NCI-H2107 (cell line): Measurements from ENCODE around the gene DCAF8.

Source experiments
- DNase-seq: peaks from one replicate; lab custom pipeline; 2025; lab: John Stamatoyannopoulos, UW

DCAF8 gene

DNA sequence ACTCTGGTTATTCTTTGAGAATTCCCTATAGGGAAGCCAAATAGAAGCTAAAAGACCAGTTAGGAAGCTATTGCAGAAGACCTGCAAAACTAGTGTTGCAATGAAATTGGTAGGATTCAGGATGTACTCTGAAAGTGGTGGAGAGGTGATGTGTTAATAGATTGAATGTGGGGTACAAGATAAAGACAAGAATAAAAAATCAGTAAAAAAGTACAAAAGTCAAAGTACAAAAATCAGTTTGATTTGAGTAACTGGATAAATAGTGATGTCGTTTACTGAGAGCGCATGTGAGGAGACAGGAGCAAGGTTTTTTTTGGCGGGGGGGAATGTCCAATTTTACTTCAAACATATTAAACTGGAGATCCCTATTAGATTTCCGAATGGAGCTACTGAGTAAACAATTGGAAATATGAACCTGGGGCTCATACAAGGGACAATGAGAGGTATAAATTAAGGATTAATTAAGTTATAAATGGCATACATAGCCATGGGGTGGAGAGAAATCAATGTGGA lies 2.5 kb upstream of the DCAF8 start:
- no peak for DNase-seq

DNA sequence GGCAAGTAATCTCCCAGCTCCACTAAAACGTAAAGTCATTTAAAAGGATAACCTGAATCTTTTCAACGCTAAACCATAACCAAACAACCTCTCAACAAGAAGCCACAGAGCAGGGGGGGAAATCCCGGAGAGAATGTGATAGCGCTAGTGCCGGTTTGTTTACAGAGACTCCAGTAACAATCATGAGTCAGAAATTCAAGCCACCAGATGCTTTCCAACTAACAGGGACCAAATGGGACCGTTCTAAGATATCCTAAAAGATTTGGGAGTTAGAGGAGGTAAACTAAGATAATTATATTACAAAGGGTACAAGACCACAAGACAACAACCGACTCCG lies 825 bp downstream of the DCAF8 start:
- DNase-seq: peak; percentile 70

DNA sequence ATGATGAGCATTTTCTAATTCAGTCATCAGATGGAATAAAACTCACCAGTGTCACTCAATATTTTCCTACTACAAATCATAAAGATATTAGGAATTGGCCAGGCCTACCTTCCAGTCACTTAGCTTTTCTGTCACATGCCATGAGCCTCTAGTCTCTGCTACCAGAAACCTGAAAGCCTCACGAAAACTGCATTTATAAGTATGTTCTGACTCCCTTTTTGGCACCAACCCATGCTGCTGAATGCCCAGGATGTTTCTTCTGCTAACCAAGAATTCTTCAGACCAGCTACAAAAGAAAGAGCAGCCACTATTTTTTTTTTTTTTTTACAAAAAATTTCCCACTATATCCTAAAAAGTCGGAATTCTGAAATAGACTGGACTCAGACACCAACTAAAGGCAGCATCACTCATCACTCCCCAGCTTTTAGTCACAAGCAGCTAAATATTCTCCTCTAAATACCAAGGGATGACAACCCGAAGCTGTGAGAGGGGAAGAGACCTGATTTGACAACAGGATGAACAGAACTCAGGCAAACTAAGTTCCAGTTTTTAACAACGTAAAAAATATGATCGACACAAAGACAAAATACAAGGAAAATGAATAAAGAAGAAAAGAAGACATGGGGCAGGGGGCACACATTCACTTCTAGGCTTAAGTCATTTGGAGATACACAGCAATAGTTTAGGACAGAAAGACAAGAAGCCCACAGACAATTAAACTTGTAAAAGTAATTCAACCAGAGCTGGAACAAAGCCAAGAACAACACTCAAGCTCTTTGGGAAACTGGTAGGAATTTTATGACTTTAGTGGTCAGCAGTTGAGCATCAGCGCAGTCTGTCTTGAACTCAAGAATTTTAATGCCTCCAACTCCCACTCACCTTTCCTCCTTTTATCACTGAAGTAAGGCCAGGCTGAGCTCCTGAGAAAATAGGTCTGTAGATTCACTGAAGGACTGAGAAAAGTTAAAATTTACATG lies 1.7 kb downstream of the DCAF8 start:
- DNase-seq: peak; percentile 2

- DNase-seq: no peak
These were observed 4.1 kb downstream of the DCAF8 start for GRCh38 chr1:160258177-160258798.

DNA sequence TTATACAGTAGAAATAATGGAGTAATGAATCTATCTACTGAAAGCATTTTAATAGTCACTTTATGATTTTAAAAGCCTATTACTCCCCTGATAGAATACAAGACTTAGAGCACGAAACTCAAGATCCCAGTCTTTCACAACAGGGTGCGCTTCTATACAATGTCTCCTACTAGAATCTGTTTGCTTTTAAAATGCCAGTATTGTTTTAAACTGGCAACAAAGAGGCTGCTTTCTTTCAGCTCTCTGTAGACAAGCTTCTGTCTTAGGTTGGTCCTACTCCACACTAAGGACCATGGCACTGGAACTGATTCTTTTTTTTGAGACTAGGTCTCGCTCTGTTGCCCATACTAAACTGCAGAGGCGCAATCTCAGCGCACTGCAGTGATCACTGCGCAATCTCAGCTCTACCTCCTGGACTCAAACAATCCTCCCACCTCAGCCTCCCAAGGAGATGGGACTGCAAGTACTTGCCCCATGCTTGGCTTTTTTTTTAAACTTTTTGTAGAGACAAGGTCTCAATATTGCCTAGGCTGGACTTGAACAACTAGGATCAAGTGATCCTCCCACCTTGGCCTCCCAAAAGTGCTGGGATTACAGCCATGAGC lies 4.8 kb downstream of the DCAF8 start:
- no peak for DNase-seq

- no peak for DNase-seq
These were observed 5.8 kb downstream of the DCAF8 start for GRCh38 chr1:160256396-160257046.

DNA sequence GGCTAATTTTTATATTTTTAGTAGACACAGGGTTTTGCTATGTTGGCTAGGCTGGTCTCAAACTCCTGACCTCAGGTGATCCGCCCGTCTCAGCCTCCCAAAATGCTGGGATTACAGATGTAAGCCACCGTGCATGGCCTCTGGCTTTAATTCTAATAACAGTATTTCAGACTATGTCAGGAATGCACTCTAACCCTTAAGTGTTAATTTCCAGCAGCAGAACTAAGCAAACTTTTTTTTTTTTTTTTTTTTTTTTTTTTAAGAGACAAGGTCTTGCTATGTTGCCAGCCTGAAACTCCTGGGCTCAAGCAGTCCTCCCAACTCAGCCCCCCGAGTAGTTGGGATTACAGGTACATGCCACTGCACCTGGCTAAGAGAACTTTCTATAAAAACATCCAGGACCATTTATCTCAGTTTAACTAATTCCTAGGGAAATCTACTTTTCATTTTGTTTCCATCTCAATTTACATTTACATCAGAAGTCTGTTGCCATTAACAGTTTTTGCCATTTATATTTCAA lies 6.5 kb downstream of the DCAF8 start:
- DNase-seq: no peak

DNA sequence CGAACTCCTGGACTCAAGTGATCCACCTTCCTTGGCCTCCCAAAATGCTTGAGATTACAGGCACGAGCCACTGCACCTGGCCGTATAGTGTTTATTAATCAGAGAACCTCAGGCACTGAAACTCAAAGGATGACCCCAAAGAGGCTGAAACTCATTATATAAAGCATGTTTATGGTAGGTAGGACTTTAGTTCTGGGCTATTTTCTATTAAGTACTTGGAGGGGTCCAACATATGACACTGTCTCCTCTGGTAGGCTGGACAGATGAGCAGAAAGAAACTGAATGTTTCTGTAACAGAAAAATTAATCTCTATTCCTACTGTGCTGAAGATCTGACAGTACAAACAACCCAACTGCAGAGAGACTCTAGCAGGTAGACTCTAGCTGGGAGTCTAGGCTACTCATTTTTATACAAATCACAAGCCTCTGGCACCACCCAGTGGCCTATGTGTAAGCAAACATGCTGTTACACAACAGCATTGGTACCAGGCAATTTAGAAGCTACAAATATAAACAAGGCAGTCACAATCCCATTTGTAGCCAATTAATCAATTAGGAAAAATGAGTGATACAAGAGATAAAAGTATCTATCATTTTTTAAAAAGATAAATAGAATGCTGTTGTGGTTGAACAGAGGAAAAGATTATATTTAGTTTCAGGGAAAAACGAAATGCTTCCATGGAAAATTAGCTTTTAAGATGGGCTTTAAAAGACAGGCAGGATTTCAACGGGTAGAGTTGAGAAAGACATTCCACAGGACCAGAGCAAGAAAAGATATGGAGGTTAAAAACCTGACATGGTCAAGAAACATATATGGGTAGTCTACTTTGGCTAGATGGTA lies 10.4 kb downstream of the DCAF8 start:
- peak; percentile 54 for DNase-seq

DNA sequence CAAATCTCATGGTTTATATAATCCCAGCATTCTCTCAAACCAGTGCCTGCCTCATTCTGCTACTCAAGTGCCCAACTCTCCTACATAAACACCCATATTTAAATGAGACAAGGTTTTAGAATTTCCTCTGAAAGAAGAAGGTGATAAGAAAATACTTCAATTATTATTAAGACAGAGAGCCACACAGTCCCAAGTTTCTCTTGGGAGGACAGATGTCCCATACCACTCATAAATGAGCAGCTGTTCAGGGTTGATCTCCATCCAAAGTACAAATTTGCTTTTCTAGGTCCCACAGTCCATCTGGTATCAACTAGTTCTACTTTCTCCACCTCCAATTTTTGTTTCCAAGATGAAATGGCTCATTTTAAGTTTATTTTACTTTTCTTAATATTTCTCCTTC lies 11.3 kb downstream of the DCAF8 start:
- no peak for DNase-seq

GRCh38 chr1:160247053-160247452 lies 15.3 kb downstream of the DCAF8 start:
- no peak for DNase-seq

DNA sequence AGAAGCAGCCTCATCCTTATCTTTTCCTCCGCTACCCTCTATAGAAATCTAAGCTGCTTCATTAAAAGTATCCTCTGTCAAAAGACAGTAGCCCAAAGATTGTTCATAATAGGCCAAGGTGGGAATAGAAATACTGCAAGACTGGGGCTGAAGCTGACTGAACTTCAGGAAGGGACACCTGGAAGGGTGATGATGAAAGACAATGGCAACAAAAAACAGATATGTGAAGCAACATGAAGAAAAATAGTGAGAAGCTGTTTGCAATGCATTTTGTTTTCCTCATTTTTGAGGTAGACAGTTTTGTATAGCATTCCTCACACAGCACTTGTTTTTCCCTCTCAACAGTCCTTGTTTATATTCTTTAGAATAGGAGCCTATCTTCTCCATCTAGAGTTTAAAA lies 16.9 kb downstream of the DCAF8 start:
- no peak for DNase-seq

GRCh38 chr1:160244209-160244608 lies 18.1 kb downstream of the DCAF8 start:
- no peak for DNase-seq

- DNase-seq: no peak
These were observed 18.6 kb downstream of the DCAF8 start for GRCh38 chr1:160243767-160244166.

DNA sequence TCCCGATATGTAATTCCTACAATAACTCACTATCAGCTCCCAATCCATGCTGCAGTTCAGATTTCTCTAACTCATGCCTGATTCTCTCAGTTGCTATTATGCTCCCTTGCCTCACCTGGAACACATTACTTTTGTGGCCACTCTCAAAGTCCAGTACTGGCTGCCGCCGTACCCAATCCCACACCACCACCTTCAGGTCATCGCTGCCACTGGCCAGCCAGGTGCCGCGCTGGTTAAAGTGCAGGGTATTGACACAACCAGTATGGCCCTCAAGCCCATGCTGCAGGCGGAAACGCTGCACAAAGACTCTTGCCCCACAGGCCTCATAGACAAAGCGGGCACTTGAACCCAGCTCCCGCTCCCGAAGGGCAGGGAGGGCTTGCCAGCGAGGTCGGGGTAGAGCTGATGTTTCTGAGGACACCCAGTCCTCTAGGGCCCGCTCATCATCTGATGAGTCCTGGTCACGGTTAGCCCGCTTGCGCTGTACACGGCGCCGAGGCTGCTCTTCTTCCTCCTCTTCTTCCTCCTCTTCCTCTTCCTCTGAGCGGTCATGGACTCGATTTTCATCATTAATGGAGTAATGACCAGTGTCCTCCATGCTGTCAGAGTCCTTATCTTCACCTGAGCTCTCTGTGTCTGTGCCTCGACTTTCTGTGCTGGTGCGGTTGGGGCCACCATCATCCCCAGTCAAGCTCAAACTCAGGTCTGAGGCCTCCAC lies 22.6 kb downstream of the DCAF8 start:
- no peak for DNase-seq

DNA sequence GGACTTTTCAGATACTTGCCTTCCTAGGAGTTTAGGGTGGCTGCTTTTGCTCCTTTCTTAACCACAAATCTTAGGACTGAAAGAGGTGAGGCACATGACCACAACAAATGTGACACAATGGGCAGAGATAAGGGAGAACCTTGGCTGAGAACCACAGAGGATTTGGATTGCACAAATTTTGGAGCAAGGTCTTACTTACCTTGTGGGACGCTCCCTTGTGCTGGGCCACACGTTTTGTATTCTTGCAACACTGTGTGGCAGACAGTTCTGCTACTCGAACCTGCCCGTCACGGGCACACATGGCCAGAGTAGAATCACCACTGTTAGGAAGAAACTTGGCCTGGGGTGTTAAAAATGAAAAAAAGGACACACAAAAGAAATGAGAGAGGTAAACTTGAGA lies 23.9 kb downstream of the DCAF8 start:
- no peak for DNase-seq

- DNase-seq: no peak
These were observed 24.8 kb downstream of the DCAF8 start for GRCh38 chr1:160237558-160237957.

GRCh38 chr1:160236806-160237205 lies 25.5 kb downstream of the DCAF8 start:
- no peak for DNase-seq

DNA sequence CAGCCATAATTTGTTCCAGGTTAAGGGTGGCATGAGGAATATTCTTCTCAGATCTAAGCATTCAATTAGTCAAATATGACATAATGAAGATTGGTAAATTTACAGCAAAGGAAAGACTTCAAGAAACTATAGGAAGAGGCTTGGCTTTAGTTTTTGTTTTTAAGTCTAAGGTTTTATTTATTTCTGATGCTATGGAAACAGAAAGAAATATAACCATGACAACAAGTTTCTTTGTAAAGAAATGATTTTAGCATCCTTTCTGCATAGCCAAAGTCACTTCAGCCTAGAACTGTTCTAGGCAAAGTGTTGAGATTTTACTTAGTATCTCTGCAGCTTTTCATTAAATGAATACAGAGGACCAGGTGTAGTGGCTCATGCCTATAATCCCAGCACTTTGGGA lies 29.4 kb downstream of the DCAF8 start:
- no peak for DNase-seq

- no peak for DNase-seq
These were observed 33.9 kb downstream of the DCAF8 start for GRCh38 chr1:160228431-160228830.

- DNase-seq: no peak
These were observed 34.8 kb downstream of the DCAF8 start for GRCh38 chr1:160227561-160227960.

DNA sequence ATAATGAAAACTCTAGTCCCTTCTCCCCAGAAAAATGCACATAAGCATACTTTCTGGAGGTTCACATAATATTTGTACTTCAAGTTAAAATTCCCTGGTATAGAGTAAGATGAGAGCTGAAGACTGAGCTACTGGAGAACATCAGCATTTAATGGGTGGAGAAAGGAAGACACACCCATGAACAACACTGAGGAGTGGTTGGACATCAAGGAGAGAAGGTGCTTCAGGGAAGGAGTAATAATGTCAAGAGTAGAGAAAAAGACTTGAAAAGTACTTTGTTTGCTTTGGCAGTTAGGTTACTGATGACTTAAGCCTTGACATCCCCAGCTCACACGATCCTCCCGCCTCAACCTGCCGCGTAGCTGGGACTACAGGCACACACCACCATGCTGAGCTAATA lies 35.3 kb downstream of the DCAF8 start:
- no peak for DNase-seq
